Kidney epithelial cell (primary cell): Measurements from ENCODE around the gene LRRN3. TPM values are rescaled to one million over a fixed set of nuclear protein-coding genes. Genes with fewer than 3 reads are reported as not detected.

Experiments
- DNase-seq: peaks from one replicate; pipeline ENCODE4 v3.0.0-alpha.2; 2010; ENCODE audit warnings: low read depth
- H3K27me3 ChIP-seq: 2 replicates; pipeline ENCODE4 v1.6.0; 2011; ENCODE audit warnings: low read length; ENCODE audit not compliant: control insufficient read depth, insufficient read depth
- H3K36me3 ChIP-seq: 2 replicates; pipeline ENCODE4 v1.5.1; 2011; ENCODE audit warnings: low read length; ENCODE audit not compliant: control insufficient read depth, insufficient read depth
- H3K4me3 ChIP-seq: 2 replicates; pipeline ENCODE4 v1.5.1; 2011; ENCODE audit warnings: low read depth, mild to moderate bottlenecking, control low read depth, low read length
- total RNA-seq: library from RNA; depleted of rRNA; stranded (reverse); fragments of >200 nt; gene quantifications from 2 replicates; pipeline ENCODE4 v1.2.3, GENCODE V29; 2015
- TF ChIP-seq, protein P1 (sequence below): IDR thresholded peaks from 2 replicates; pipeline ENCODE4 v1.5.1; 2011; ENCODE audit warnings: mild to moderate bottlenecking, moderate library complexity, low read length, control low read depth, inconsistent platforms; ENCODE audit not compliant: insufficient read depth, poor library complexity, severe bottlenecking

The LRRN3 gene
- total RNA-seq, 1 donor from 2014 or later = 0.38 TPM

- Histone ChIP-seq H3K27me3 (no peaks in the 10 kb centered on the region), H3K36me3 (no peaks in the 10 kb centered on the region), H3K4me3 (no peak overlapping the region)
- no peak for DNase-seq
- TF ChIP-seq, protein P1, sequence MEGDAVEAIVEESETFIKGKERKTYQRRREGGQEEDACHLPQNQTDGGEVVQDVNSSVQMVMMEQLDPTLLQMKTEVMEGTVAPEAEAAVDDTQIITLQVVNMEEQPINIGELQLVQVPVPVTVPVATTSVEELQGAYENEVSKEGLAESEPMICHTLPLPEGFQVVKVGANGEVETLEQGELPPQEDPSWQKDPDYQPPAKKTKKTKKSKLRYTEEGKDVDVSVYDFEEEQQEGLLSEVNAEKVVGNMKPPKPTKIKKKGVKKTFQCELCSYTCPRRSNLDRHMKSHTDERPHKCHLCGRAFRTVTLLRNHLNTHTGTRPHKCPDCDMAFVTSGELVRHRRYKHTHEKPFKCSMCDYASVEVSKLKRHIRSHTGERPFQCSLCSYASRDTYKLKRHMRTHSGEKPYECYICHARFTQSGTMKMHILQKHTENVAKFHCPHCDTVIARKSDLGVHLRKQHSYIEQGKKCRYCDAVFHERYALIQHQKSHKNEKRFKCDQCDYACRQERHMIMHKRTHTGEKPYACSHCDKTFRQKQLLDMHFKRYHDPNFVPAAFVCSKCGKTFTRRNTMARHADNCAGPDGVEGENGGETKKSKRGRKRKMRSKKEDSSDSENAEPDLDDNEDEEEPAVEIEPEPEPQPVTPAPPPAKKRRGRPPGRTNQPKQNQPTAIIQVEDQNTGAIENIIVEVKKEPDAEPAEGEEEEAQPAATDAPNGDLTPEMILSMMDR = no peak
Observed at GRCh38 chr7:111094419-111094818, 3.5 kb downstream of the LRRN3 start.

DNA sequence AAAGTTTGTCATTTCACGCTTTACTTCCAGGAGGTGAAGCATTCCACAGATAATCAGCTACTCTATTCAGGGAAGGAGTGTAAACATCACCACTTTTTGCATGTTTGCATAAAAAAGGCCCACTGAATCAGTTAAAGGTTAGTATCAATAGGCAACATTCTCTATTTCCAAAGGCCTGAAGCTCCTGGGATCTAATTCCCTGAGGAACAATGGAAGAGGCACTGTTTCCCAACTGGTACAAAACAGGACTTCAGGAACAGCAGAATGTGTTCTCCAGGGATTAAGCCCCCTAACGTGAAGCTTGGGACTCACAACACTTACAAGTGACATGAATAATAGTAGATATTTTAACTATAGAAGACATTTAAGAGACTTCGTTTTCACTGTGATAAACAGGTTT lies 6.1 kb downstream of the LRRN3 start:
- H3K36me3 ChIP-seq = no peaks in the 10 kb centered on the region
- H3K4me3 ChIP-seq = no peak overlapping the region
- TF ChIP-seq, protein P1 = no peak
- no peak for DNase-seq
- H3K27me3 ChIP-seq = no peaks in the 10 kb centered on the region

DNA sequence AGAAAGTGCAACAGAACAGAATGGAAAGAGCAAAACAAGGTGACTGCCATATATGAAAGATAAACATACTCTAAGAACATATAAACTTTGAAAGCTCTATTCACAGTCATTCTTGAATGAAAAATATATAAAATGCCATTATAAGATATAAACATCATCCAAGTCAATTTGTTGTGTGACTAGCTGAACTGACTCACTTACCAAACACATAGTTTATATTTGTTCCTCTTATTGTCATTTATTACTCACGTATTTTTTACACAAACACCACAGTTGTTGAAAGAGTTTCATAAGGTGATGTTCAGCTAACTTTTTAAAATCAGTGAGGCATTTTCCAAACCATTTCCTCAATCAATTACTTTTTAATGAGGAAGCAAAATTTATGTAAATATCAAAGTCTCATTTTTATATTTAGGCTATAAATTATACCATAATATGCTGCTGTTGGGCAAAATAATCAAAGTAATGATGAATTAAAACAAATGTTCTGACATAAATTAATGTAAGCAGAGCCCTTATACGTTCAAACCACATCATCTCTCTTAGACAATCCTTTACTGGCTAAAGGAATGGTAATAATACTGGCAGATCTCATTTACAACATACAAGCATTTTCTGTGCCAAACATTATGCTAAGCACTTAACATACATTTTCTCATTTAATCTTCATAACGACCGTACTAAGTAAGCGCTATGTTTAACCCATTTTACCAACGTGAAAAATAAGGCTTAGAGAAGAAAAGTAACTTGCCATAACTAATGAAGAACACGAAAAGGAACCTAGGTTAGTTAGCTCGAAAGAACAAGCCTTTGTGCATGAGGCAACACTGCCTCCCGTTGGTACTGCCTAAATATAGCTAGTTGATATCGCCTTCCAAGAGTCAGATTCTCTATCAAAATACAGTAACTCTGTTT lies 7.3 kb downstream of the LRRN3 start:
- no peak for DNase-seq
- H3K27me3 ChIP-seq = no peaks in the 10 kb centered on the region
- H3K4me3 ChIP-seq = no peak overlapping the region
- TF ChIP-seq, protein P1 = peak; percentile 45
- H3K36me3 ChIP-seq = no peaks in the 10 kb centered on the region

- H3K4me3 ChIP-seq = no peak overlapping the region
- H3K36me3 ChIP-seq = no peaks in the 10 kb centered on the region
- no peak for DNase-seq
- TF ChIP-seq, protein P1 = no peak
- H3K27me3 ChIP-seq = no peaks in the 10 kb centered on the region
Observed at GRCh38 chr7:111098926-111099250, 8.0 kb downstream of the LRRN3 start.

GRCh38 chr7:111101856-111102646 lies 11.1 kb downstream of the LRRN3 start:
- DNase-seq = no peak
- no peaks in the 10 kb centered on the region for H3K36me3 ChIP-seq
- TF ChIP-seq, protein P1 = no peak
- no peaks in the 10 kb centered on the region for H3K27me3 ChIP-seq
- H3K4me3 ChIP-seq = no peak overlapping the region

GRCh38 chr7:111103136-111103535 lies 12.2 kb downstream of the LRRN3 start:
- DNase-seq = no peak
- TF ChIP-seq, protein P1 = no peak
- Histone ChIP-seq H3K4me3 (no peak overlapping the region), H3K27me3 (no peaks in the 10 kb centered on the region), H3K36me3 (no peaks in the 10 kb centered on the region)
